ENCODE results near the gene ALS2. TPM values are rescaled to one million over a fixed set of nuclear protein-coding genes. Genes with fewer than 3 reads are reported as not detected.

The ALS2 gene
- total RNA-seq, 2 experiments from 2014 or later = 8.3 to 11.3 TPM

- no peak overlapping the region for H3K4me3 ChIP-seq (ENCODE audit: low read depth, low read length, poor library complexity, severe bottlenecking)
- POLR2A ChIA-PET = interaction anchor here (0.7 to 1.3 kb wide), 5 partner anchors 17 to 55 kb away, joined by 3 to 4 read pairs (median 3); partner anchors contain the start of genes ALS2 and MPP4
- CTCF ChIA-PET (ENCODE audit: unreplicated experiment) = interaction anchor here (1.0 kb wide), 1 partner anchor 15 kb away, joined by 3 read pairs; no protein-coding TSS in a partner anchor
Measured at GRCh38 chr2:201733544-201733943, 47.2 kb downstream of the ALS2 start.

GRCh38 chr2:201730651-201731285 is 50.0 kb downstream of the ALS2 start:
- no peaks in the 10 kb centered on the region for H3K79me2 ChIP-seq (ENCODE audit: insufficient read depth, low read depth, low read length)
- intact Hi-C loops (cut with micrococcal nuclease; ENCODE audit: unreplicated experiment) = no loop called here
- CTCF ChIA-PET (ENCODE audit: unreplicated experiment) = no interaction called here

More at GRCh38 chr2:201733544-201733943, 47.2 kb downstream of the ALS2 start:
- H4K20me1 ChIP-seq (ENCODE audit: insufficient read depth, low read length) = no peaks in the 10 kb centered on the region
- H3K4me1 ChIP-seq (ENCODE audit: insufficient read depth, low read length, poor library complexity, severe bottlenecking) = peaks cover 27% of the 10 kb centered on the region
- no TSS peak for BruUV-seq (replicated peaks)
- peak overlapping the region; percentile 61 for H3K4me2 ChIP-seq (ENCODE audit: low read length)
- intact Hi-C loops (cut with micrococcal nuclease; ENCODE audit: unreplicated experiment) = no loop called here
- TF ChIP-seq EZH2phosphoT487 (IDR thresholded peaks at IDR 0.05; ENCODE audit: borderline replicate concordance, low read depth, low read length) (no peak), CTCF (conservative IDR thresholded peaks at IDR 0.05; ENCODE audit: low read length) (no peak)
- H3K79me2 ChIP-seq (ENCODE audit: insufficient read depth, low read depth, low read length) = no peaks in the 10 kb centered on the region
- H2AFZ ChIP-seq (ENCODE audit: low read length) = no peak overlapping the region
- DNase-seq (ENCODE audit: low spot score) = no peak
- peak overlapping the region; percentile 59 for H3K27ac ChIP-seq (ENCODE audit: low read depth, low read length, poor library complexity, severe bottlenecking)
- H3K36me3 ChIP-seq (ENCODE audit: insufficient read depth, low read length) = peaks cover 4% of the 10 kb centered on the region; the same call in 1 of the 2 replicates
- H3K9me3 ChIP-seq (ENCODE audit: low read length) = peaks cover 8% of the 10 kb centered on the region; the same call in 1 of the 2 replicates
- H3K9me2 ChIP-seq (ENCODE audit: insufficient read depth, low read length) = no peaks in the 10 kb centered on the region

More at GRCh38 chr2:201730651-201731285, 50.0 kb downstream of the ALS2 start:
- peaks cover 26% of the 10 kb centered on the region for H3K4me1 ChIP-seq (ENCODE audit: insufficient read depth, low read length, poor library complexity, severe bottlenecking)
- no peak overlapping the region for H2AFZ ChIP-seq (ENCODE audit: low read length)
- no peak overlapping the region for H3K4me3 ChIP-seq (ENCODE audit: low read depth, low read length, poor library complexity, severe bottlenecking)
- H3K36me3 ChIP-seq (ENCODE audit: insufficient read depth, low read length) = no peaks in the 10 kb centered on the region
- POLR2A ChIA-PET = interaction anchor here (1.0 kb wide), 1 partner anchor 33 kb away, joined by 3 read pairs; no protein-coding TSS in a partner anchor
- no peaks in the 10 kb centered on the region for H3K9me3 ChIP-seq (ENCODE audit: low read length)
- H3K4me2 ChIP-seq (ENCODE audit: low read length) = no peak overlapping the region
- H3K27ac ChIP-seq (ENCODE audit: low read depth, low read length, poor library complexity, severe bottlenecking) = no peak overlapping the region
- TF ChIP-seq EZH2phosphoT487 (IDR thresholded peaks at IDR 0.05; ENCODE audit: borderline replicate concordance, low read depth, low read length) = no peak
- TF ChIP-seq CTCF (conservative IDR thresholded peaks at IDR 0.05; ENCODE audit: low read length) = no peak
- no peak for DNase-seq (ENCODE audit: low spot score)
- BruUV-seq (replicated peaks) = no TSS peak
- no peaks in the 10 kb centered on the region for H3K9me2 ChIP-seq (ENCODE audit: insufficient read depth, low read length)
- no peaks in the 10 kb centered on the region for H4K20me1 ChIP-seq (ENCODE audit: insufficient read depth, low read length)
